Measurements from ENCODE around the gene LIPC. TPM values are rescaled to one million over a fixed set of nuclear protein-coding genes. Genes with fewer than 3 reads are reported as not detected.

The LIPC gene
- total RNA-seq, 1 donor from 2014 or later, result not detected

DNA sequence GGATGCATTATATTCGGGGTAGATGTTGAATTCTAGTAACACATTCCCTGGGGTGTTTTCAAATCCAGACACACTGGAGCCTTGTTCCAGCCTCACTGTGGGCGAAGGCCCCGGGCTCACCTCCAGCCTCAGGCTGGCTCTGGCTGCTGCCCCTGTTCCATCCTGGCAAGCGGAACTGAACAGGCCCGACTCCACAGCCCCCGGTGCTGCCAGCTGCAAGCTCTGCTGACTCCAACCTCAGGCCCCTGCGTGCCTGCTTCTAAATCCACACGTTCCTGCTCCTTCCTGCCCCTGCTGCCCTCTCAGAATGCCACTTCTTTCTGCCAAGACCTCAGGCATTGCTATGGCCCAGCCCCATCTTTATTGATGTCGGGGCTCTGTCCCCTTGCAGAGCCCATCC, 90.6 kb downstream of the LIPC start:
- no peaks in the 10 kb centered on the region for H3K27me3 Mint-ChIP-seq (ENCODE audit: unreplicated experiment)
- no peaks in the 10 kb centered on the region for H3K9me3 Mint-ChIP-seq (ENCODE audit: unreplicated experiment)
- TF ChIP-seq, protein P1, sequence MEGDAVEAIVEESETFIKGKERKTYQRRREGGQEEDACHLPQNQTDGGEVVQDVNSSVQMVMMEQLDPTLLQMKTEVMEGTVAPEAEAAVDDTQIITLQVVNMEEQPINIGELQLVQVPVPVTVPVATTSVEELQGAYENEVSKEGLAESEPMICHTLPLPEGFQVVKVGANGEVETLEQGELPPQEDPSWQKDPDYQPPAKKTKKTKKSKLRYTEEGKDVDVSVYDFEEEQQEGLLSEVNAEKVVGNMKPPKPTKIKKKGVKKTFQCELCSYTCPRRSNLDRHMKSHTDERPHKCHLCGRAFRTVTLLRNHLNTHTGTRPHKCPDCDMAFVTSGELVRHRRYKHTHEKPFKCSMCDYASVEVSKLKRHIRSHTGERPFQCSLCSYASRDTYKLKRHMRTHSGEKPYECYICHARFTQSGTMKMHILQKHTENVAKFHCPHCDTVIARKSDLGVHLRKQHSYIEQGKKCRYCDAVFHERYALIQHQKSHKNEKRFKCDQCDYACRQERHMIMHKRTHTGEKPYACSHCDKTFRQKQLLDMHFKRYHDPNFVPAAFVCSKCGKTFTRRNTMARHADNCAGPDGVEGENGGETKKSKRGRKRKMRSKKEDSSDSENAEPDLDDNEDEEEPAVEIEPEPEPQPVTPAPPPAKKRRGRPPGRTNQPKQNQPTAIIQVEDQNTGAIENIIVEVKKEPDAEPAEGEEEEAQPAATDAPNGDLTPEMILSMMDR (IDR thresholded peaks at IDR 0.05), result no peak
- no peaks in the 10 kb centered on the region for H3K36me3 Mint-ChIP-seq (ENCODE audit: unreplicated experiment)
- H3K4me3 Mint-ChIP-seq (ENCODE audit: unreplicated experiment), result no peak overlapping the region
- peaks cover 41% of the 10 kb centered on the region for H3K4me1 Mint-ChIP-seq (ENCODE audit: unreplicated experiment)
- DNase-seq (ENCODE audit: extremely low spot score, unreplicated experiment), result no peak
- H3K27ac Mint-ChIP-seq (ENCODE audit: unreplicated experiment), result peak overlapping the region; percentile 4

DNA sequence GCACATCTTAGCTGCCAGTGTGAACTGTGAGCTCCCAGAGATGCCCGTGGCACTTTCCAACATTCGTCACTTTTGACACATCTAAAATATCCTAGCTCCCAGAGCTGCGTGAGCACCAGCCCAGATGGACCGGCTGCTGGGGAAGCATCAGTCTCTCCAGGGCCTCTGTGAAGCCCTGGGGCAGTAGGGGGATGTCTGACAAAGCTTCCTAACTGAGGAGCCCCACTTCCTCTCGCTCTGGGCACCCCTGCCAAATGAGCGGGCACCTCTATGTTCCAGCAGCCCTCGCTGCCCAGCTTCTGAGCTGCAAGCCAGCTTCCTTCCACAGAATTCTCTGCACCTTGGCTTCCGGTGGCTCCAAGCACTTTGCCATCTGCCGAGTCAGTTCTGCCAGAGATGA, 91.1 kb downstream of the LIPC start:
- DNase-seq (ENCODE audit: extremely low spot score, unreplicated experiment), result no peak
- H3K27ac Mint-ChIP-seq (ENCODE audit: unreplicated experiment), result peak overlapping the region; percentile 4
- no peak overlapping the region for H3K4me3 Mint-ChIP-seq (ENCODE audit: unreplicated experiment)
- H3K27me3 Mint-ChIP-seq (ENCODE audit: unreplicated experiment), result no peaks in the 10 kb centered on the region
- H3K9me3 Mint-ChIP-seq (ENCODE audit: unreplicated experiment), result no peaks in the 10 kb centered on the region
- TF ChIP-seq, protein P1 (IDR thresholded peaks at IDR 0.05), result no peak
- H3K4me1 Mint-ChIP-seq (ENCODE audit: unreplicated experiment), result peaks cover 46% of the 10 kb centered on the region
- H3K36me3 Mint-ChIP-seq (ENCODE audit: unreplicated experiment), result no peaks in the 10 kb centered on the region

DNA sequence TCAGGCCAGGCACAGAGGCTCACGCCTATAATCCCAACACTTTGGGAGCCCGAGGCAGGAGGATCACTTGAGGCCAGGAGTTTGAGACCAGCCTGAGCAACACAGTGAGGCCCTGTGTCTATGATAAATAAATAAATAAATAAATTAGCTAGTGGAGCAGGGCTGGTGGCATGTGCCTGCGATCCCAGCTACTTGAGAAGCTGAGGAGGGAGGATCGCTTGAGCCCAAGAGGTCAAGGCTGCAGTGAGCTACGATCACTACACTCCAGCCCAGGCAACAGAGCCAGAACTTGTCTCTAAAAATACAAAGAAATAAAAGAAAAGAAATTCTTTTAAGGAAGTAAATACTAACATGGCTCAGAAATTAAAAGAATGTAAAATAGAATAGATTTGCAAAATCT, 91.8 kb downstream of the LIPC start:
- Mint-ChIP-seq H3K4me1 (ENCODE audit: unreplicated experiment) (peaks cover 53% of the 10 kb centered on the region), H3K4me3 (ENCODE audit: unreplicated experiment) (no peak overlapping the region), H3K36me3 (ENCODE audit: unreplicated experiment) (no peaks in the 10 kb centered on the region), H3K27me3 (ENCODE audit: unreplicated experiment) (no peaks in the 10 kb centered on the region), H3K27ac (ENCODE audit: unreplicated experiment) (no peak overlapping the region), H3K9me3 (ENCODE audit: unreplicated experiment) (no peaks in the 10 kb centered on the region)
- DNase-seq (ENCODE audit: extremely low spot score, unreplicated experiment), result no peak
- TF ChIP-seq, protein P1 (IDR thresholded peaks at IDR 0.05), result no peak

DNA sequence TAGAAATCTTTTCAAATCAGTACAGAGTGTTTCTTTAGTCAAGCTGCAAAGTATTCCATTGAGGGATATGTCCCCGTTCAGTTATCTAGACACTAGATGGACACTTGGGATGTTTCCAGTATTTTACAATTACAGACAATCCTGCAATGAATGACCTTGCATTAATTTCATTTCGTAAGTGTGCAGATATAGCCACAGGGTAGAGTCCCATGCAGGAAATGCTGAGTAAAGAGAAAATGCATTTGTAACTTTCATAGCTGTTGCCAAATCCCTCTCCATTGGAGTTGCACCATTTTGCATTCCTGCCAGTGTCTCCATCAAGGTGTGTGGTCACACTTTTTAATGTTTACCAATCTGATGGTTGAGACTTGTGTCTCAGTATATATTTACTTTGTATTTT, 92.5 kb downstream of the LIPC start:
- H3K27ac Mint-ChIP-seq (ENCODE audit: unreplicated experiment), result no peak overlapping the region
- H3K27me3 Mint-ChIP-seq (ENCODE audit: unreplicated experiment), result no peaks in the 10 kb centered on the region
- no peaks in the 10 kb centered on the region for H3K36me3 Mint-ChIP-seq (ENCODE audit: unreplicated experiment)
- TF ChIP-seq, protein P1 (IDR thresholded peaks at IDR 0.05), result no peak
- DNase-seq (ENCODE audit: extremely low spot score, unreplicated experiment), result no peak
- H3K4me1 Mint-ChIP-seq (ENCODE audit: unreplicated experiment), result peaks cover 57% of the 10 kb centered on the region
- H3K9me3 Mint-ChIP-seq (ENCODE audit: unreplicated experiment), result no peaks in the 10 kb centered on the region
- H3K4me3 Mint-ChIP-seq (ENCODE audit: unreplicated experiment), result no peak overlapping the region

DNA sequence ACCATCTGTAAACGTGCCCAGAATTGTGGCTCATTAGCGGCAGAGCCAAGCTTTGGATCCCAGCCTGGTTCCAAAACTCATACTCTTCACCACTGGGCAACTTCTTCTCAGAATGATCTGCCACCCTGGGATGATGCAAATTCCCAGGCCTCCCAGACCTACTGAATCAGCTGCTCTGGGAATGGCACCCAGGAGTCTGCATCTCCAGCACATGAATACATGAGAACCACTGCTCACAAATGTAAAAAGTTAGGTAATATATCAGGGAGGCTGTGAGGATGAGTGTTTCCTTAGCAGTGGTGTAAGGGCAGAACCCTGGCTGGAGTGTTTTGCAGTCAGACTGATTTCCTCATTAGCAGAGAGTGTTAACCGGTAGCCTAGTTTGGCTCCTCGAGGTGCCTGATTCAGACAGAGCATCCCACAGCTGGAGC, 94.2 kb downstream of the LIPC start:
- Mint-ChIP-seq H3K27ac (ENCODE audit: unreplicated experiment) (no peak overlapping the region), H3K36me3 (ENCODE audit: unreplicated experiment) (no peaks in the 10 kb centered on the region)

More for the DNA sequence above, 94.2 kb downstream of the LIPC start:
- DNase-seq (ENCODE audit: extremely low spot score, unreplicated experiment), result no peak
- H3K4me1 Mint-ChIP-seq (ENCODE audit: unreplicated experiment), result peaks cover 48% of the 10 kb centered on the region
- no peak overlapping the region for H3K4me3 Mint-ChIP-seq (ENCODE audit: unreplicated experiment)
- peaks cover under 1% of the 10 kb centered on the region for H3K27me3 Mint-ChIP-seq (ENCODE audit: unreplicated experiment)
- TF ChIP-seq, protein P1 (IDR thresholded peaks at IDR 0.05), result no peak
- no peaks in the 10 kb centered on the region for H3K9me3 Mint-ChIP-seq (ENCODE audit: unreplicated experiment)
